Measurements from ENCODE around the gene NOL9.

NOL9 gene

GRCh38 chr1:6511056-6511455 lies 43.3 kb downstream of the NOL9 start:
- Mint-ChIP-seq H3K27me3 (no peaks in the 10 kb centered on the region), H3K27ac (no peak overlapping the region), H3K9me3 (no peaks in the 10 kb centered on the region), H3K4me3 (no peak overlapping the region), H3K4me1 (no peaks in the 10 kb centered on the region), H3K36me3 (ENCODE audit: low read depth) (no peaks in the 10 kb centered on the region)
- ATAC-seq, result no peak
- no peak for DNase-seq

GRCh38 chr1:6510493-6510892 lies 43.8 kb downstream of the NOL9 start:
- no peak for ATAC-seq
- DNase-seq, result no peak
- Mint-ChIP-seq H3K4me3 (no peak overlapping the region), H3K36me3 (ENCODE audit: low read depth) (no peaks in the 10 kb centered on the region), H3K4me1 (no peaks in the 10 kb centered on the region), H3K27ac (no peak overlapping the region), H3K27me3 (no peaks in the 10 kb centered on the region), H3K9me3 (no peaks in the 10 kb centered on the region)

DNA sequence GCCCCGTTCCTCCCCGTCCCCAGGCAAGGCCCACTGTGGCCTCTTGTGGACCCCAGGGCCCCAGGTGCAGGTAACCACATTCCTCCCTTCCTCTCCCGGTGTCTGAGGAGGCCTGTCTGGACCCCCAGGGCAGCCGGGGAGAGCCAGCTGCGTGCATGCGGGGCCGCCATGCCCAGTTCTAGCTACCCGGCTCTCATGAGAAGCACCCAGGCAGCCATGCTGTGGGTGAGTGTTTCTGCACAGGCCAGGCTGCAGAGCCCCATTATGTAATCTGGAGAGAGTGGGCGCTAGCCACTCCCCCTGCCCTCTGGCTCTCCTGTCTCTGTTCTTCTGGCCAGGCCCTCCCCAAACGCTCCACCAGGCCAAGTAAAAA lies 44.4 kb downstream of the NOL9 start:
- H3K4me3 Mint-ChIP-seq, result no peak overlapping the region
- H3K27ac Mint-ChIP-seq, result no peak overlapping the region
- H3K36me3 Mint-ChIP-seq (ENCODE audit: low read depth), result no peaks in the 10 kb centered on the region
- ATAC-seq, result no peak
- no peak for DNase-seq
- no peaks in the 10 kb centered on the region for H3K9me3 Mint-ChIP-seq
- no peaks in the 10 kb centered on the region for H3K4me1 Mint-ChIP-seq
- no peaks in the 10 kb centered on the region for H3K27me3 Mint-ChIP-seq

DNA sequence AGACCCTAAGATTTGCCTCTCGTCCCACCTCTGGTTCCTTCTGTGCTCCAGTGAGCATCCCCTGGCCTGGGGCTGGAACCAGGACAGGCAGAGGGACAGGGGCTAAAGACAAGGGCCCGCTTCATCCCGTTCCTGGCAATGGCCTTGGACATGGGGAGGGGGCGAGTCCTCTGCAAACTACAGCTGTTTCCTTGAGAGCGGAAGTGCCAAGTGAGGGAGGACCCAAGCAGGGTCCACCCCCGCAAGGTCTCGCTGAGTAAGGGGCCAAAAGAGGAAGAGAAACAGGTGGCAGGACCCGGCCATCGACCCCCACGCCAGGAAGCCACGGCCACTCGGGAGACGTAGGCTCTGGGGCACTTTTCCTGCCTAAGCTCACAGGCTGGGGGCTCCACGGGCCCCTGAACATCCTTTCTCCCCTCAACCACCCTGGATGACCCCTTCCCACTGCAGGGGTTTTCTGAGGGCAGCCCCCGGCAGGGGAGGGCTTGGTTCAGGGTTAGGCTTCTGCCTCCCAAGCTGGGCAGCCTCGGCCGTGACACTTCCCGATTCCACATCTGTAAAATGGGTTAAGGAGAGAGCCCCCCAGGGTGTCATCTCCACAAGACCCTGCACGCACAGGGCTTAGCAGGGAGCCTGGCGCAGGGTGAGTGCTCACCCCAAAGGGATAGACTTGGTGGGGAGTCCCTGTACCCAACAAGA lies 44.9 kb downstream of the NOL9 start:
- no peaks in the 10 kb centered on the region for H3K4me1 Mint-ChIP-seq
- ATAC-seq, result no peak
- no peaks in the 10 kb centered on the region for H3K27me3 Mint-ChIP-seq
- H3K4me3 Mint-ChIP-seq, result no peak overlapping the region
- H3K36me3 Mint-ChIP-seq (ENCODE audit: low read depth), result no peaks in the 10 kb centered on the region
- no peak for DNase-seq
- H3K27ac Mint-ChIP-seq, result no peak overlapping the region
- H3K9me3 Mint-ChIP-seq, result no peaks in the 10 kb centered on the region

DNA sequence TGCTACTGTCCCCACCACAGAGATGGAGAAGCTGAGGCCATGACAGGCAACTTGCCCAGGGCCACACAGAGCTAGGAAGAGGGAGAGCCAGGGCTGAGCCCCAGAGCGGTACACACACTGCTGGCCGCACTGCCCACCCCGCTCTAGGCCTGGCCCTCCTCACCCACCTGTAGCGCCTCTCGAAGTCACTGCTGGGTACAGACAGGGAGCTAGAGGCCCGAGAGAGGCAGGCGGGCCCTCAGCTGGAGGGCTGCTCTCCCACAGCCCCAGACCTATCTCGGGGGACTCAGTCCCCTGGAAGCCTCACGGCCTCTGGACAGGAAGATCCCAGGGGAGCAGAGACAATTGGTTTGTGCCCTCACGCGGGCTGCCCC lies 45.5 kb downstream of the NOL9 start:
- DNase-seq, result no peak
- no peaks in the 10 kb centered on the region for H3K9me3 Mint-ChIP-seq
- no peaks in the 10 kb centered on the region for H3K27me3 Mint-ChIP-seq
- no peak for ATAC-seq
- no peaks in the 10 kb centered on the region for H3K4me1 Mint-ChIP-seq
- H3K27ac Mint-ChIP-seq, result no peak overlapping the region
- no peak overlapping the region for H3K4me3 Mint-ChIP-seq
- H3K36me3 Mint-ChIP-seq (ENCODE audit: low read depth), result no peaks in the 10 kb centered on the region

GRCh38 chr1:6508154-6508815 lies 46.0 kb downstream of the NOL9 start:
- Mint-ChIP-seq H3K4me3 (no peak overlapping the region), H3K27ac (no peak overlapping the region), H3K36me3 (ENCODE audit: low read depth) (no peaks in the 10 kb centered on the region), H3K27me3 (no peaks in the 10 kb centered on the region), H3K9me3 (no peaks in the 10 kb centered on the region), H3K4me1 (no peaks in the 10 kb centered on the region)
- ATAC-seq (no peak), DNase-seq (no peak)

DNA sequence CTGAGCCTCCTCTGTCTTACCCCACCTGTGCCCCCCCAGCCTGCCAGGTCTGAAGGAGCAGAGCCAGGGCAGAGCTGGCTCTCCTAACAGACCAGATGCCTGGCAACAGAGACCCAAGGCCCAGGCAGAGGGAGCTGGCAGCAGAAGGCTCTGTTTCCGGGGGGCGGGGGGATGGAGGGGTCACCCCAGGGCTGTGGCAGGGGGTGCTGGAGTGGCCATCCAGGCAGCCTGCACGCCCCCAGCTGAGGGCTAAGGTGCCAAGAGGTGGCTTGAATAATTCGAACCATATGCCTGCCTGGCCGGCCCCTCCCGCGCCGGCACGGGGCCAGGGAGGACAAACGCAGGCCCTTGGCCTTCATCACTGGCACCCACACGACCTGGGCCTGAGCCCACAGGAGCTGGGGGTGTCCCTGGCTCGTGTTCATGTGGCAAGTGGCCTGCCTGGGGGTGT lies 46.8 kb downstream of the NOL9 start:
- ATAC-seq (no peak), DNase-seq (no peak)
- no peaks in the 10 kb centered on the region for H3K36me3 Mint-ChIP-seq (ENCODE audit: low read depth)
- H3K27me3 Mint-ChIP-seq, result no peaks in the 10 kb centered on the region
- no peaks in the 10 kb centered on the region for H3K9me3 Mint-ChIP-seq
- no peaks in the 10 kb centered on the region for H3K4me1 Mint-ChIP-seq
- H3K4me3 Mint-ChIP-seq, result no peak overlapping the region
- no peak overlapping the region for H3K27ac Mint-ChIP-seq

GRCh38 chr1:6507037-6507428 lies 47.3 kb downstream of the NOL9 start:
- ATAC-seq (no peak), DNase-seq (no peak)
- Mint-ChIP-seq H3K4me3 (no peak overlapping the region), H3K9me3 (no peaks in the 10 kb centered on the region), H3K27ac (no peak overlapping the region), H3K27me3 (no peaks in the 10 kb centered on the region), H3K4me1 (no peaks in the 10 kb centered on the region), H3K36me3 (ENCODE audit: low read depth) (no peaks in the 10 kb centered on the region)

DNA sequence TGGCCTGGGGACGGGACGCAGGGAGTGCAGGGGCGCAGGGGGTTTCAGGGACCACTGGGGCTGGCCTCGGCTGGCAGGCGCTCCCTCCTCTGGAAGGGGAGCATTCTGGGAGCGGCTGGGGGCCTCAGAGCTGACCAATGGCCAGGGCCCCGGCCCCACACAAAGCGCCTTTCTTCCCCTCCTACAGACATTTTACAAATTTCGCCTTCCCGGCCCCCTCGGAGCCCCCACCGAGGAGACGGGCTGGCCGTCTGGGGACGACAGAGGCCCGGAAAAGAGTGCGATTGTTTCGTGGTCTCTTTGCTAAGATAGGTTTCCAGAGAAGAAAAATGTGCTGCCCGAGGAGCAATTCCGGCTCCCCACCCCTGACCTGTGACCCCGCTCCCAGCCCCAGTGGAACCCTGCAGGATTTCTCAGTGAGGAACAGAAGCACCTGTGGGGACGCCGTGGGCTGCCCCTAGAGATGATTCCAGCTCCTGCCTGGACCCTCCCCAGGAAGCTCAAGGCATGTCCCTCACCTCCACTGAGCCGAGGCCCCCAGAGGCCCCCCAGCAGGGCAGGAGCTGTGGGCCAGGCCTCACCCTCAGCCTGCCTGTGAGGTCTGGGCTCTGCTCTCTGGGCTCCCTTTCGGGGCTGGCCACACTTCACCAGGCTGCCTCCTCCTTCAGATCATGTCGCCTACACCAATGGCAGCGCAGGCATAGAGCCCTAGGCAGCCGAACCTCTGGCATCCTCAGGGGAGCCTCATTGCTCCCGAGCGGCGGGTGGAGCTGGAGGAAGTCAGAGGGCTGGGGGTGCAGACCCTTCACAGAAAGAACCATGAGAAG lies 47.9 kb downstream of the NOL9 start:
- ATAC-seq (no peak), DNase-seq (no peak)
- H3K9me3 Mint-ChIP-seq, result no peaks in the 10 kb centered on the region
- H3K4me1 Mint-ChIP-seq, result no peaks in the 10 kb centered on the region
- H3K36me3 Mint-ChIP-seq (ENCODE audit: low read depth), result no peaks in the 10 kb centered on the region
- H3K27ac Mint-ChIP-seq, result no peak overlapping the region
- no peak overlapping the region for H3K4me3 Mint-ChIP-seq
- no peaks in the 10 kb centered on the region for H3K27me3 Mint-ChIP-seq

DNA sequence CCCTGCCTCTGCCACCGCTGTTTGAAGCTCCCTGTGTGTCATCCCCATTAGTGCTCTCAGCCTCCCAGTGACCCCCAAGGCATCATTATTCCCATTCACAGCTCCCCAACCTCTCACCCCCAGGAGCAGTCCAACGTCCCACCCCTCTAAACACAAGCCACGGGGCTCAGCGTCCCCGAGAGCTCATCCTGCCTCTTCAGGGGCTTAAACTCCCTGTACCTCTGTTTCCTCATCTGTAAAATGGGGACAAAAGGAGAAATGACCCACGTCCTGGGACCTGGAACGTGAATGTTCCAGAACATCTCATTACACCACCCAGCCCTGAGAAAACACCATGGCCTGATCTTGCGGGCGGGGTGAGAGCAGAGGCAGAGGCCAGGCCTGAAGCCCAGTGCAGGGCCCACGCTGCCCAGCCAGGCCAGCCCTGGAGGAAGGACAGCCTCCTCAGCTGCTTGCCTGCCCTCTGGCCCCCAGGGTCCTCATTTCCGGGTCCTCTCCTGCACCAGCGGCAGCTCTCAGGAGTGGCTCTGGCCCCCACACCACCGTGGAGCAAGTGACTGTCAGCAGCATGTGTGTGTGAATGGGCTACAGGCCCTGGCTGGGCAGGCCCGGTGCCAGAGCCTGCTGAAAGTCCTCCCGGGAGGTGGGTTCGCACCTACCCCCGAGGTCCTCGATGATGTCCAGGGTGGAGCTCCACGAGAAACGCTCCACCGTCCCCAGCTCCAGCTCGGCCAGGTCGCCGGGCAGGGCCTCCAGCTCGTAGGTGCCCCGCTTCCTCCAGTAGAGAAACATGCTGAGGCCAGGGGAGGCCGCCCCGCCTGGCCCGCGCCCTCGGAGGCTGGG lies 48.7 kb downstream of the NOL9 start:
- H3K4me1 Mint-ChIP-seq, result no peaks in the 10 kb centered on the region
- no peaks in the 10 kb centered on the region for H3K9me3 Mint-ChIP-seq
- ATAC-seq (no peak), DNase-seq (no peak)
- no peaks in the 10 kb centered on the region for H3K36me3 Mint-ChIP-seq (ENCODE audit: low read depth)
- no peak overlapping the region for H3K27ac Mint-ChIP-seq
- peaks cover 3% of the 10 kb centered on the region for H3K27me3 Mint-ChIP-seq
- H3K4me3 Mint-ChIP-seq, result no peak overlapping the region

DNA sequence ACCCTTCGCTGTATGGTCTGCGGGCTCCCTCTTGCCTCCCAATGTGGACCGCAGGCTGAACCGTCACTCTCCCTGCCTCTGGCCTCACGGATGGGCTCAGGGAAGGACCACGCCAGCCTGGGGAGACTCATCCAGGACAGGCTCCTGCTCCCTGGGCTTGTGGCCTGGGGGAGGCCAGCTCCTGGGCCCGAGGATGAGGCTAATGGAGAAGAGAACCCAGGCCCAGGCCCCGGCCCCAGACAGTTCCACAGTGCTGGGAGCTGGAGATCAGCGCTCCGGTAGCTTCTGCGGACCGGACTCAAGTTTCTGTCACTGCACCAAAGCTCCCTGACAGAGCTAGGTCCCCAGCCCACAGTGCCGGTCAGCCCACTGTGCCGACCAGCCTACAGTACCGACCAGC lies 49.4 kb downstream of the NOL9 start:
- no peak overlapping the region for H3K4me3 Mint-ChIP-seq
- H3K4me1 Mint-ChIP-seq, result no peaks in the 10 kb centered on the region
- DNase-seq, result no peak
- H3K27ac Mint-ChIP-seq, result no peak overlapping the region
- no peaks in the 10 kb centered on the region for H3K9me3 Mint-ChIP-seq
- peaks cover 3% of the 10 kb centered on the region for H3K27me3 Mint-ChIP-seq
- H3K36me3 Mint-ChIP-seq (ENCODE audit: low read depth), result no peaks in the 10 kb centered on the region
- no peak for ATAC-seq

- Mint-ChIP-seq H3K4me1 (no peaks in the 10 kb centered on the region), H3K36me3 (ENCODE audit: low read depth) (no peaks in the 10 kb centered on the region), H3K27ac (no peak overlapping the region), H3K4me3 (no peak overlapping the region), H3K9me3 (no peaks in the 10 kb centered on the region), H3K27me3 (peaks cover 3% of the 10 kb centered on the region)
- DNase-seq (no peak), ATAC-seq (no peak)
Measured at GRCh38 chr1:6503884-6504602, 50.3 kb downstream of the NOL9 start.

DNA sequence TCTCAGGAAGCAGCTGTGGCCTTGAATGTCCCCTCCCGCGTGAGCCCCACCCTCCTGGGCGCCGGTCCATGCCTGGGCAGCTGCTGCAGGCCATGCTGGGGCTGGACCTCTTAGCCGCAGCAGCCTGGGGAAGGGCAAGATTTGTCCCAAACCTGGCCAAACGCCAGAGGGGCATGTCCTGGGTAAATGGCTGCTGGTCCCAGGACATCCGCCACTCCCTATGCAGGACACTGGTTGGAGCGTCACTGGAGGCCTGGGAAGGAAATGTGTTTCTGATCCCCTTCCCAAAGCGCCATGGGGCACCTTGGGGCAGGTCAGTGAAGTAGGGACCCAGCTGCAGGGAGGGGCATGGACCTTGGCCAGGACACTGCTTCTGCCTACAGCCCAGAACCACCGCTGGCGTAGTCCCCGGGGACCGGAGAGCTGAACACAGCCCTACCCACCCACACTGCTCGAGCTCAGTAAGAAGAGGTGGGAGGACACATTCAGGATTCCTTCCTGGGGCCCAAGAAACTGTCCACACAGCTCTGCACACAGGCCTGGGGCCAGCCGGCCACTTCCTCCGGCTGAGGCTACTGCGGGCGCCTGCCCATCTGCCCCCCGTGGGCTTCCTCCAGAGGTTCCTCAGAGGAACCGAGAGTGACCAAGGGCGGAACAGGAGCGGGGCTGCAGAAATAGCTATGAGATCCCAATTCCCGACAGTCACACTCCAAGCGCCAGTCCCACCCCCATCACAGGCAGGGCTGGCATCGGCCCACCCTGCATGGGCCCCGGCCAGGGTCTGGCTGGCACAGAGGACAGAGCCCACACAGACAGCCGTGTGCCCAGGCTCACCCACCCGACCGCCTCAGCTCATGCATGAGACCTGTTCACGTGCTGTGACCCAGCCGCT lies 52.1 kb downstream of the NOL9 start:
- DNase-seq (no peak), ATAC-seq (no peak)
- no peak overlapping the region for H3K4me3 Mint-ChIP-seq
- H3K27ac Mint-ChIP-seq, result no peak overlapping the region
- peaks cover 3% of the 10 kb centered on the region for H3K27me3 Mint-ChIP-seq
- no peaks in the 10 kb centered on the region for H3K9me3 Mint-ChIP-seq
- H3K4me1 Mint-ChIP-seq, result peaks cover 7% of the 10 kb centered on the region
- H3K36me3 Mint-ChIP-seq (ENCODE audit: low read depth), result no peaks in the 10 kb centered on the region
